HL-60/S4 treated with phorbol 12-myristate 13-acetate at 8.2 ng/mL for 4 days and 3 days (cell line): Measurements from ENCODE around the gene BCL2.

Experiments
- in situ Hi-C: fragments of 300-500 bp; cut with MboI; formaldehyde crosslinking; loops from 2 replicates; pipeline ENCODE4 v1.15.0; 2022; ENCODE audit warnings: low sequenced_read_pairs

Gene BCL2

DNA sequence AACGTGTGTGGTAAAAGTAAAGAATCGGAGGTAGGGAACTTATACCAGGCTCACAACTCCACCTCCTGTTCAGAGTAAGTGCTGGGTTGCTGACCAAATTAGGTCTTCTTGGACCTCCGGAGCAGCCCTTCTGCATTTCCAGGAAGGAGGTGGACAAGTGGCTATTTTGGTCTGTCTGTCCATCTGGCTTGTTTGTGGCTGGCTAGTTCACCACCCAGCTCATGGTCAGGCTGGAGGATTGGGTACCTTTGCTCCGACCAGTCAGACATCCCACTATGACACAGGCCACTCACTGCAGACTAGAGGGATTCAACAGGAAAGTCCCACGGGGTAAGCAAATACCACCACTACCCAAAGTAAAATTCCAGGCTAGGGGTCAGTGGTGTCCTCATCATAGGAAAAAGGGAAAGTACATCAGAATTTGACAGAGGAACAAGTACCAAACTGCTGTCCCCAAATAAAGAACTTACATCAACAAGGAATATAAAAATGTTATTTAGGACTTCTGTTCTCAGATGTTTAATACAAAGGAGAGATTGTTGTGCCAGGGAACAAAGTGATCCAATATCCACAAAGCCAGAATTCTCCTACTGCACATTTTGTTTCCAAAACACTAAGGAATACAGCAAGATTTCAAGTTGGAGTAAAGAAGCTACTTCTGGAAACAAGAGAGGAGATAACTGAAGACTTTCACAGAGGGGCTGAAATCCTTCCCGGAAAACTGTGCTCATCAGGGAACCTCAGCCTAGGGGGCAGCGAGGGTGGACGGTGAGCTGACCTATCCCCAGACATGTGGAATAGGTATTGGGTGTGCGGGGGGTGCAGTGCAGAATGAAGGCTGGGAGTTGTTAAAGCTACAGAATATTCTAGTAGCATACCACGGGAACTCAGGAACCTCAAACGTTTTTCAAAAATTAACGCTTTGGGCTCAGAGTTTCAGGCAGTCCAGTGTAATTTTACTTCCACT lies 56.9 kb downstream of the BCL2 start:
- in situ Hi-C loops = no loop called here

DNA sequence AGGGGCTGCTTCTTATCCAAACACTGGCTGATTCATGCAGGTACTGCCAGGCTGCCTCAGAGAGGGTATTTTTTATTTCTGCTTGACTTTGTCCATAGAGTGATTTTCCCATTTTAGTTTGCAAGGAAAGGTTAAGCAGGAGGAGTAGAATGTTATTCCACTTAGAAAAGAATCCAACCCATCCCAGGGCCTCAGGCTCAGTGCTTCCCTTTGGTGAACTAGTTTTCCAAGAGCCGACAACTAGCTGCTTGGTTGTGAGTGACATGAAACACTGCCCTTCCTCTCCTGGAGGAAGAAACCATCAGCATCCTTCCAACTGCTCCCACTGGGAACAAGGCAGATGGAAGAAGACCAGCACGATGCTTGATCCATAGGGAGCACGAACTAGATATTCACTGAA lies 58.5 kb downstream of the BCL2 start:
- in situ Hi-C loops = no loop called here

DNA sequence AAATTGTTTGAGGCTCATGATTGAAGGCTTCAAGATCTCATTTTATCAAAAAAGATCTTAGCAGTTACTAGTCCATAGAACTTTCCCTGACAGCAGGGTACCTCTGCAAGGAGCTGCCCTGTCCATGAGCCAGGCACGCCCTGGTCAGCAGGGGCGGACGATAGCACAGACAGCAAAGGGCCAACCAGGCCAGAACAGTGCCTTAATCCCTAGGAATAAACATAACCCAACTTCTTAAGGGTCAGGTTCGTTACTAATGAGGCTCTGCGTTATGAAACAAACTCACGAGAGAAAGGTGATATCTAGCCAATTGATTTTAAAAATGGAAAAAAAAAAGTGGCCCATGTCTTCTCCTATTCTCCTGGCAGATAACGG lies 59.2 kb downstream of the BCL2 start:
- in situ Hi-C loops = no loop called here

DNA sequence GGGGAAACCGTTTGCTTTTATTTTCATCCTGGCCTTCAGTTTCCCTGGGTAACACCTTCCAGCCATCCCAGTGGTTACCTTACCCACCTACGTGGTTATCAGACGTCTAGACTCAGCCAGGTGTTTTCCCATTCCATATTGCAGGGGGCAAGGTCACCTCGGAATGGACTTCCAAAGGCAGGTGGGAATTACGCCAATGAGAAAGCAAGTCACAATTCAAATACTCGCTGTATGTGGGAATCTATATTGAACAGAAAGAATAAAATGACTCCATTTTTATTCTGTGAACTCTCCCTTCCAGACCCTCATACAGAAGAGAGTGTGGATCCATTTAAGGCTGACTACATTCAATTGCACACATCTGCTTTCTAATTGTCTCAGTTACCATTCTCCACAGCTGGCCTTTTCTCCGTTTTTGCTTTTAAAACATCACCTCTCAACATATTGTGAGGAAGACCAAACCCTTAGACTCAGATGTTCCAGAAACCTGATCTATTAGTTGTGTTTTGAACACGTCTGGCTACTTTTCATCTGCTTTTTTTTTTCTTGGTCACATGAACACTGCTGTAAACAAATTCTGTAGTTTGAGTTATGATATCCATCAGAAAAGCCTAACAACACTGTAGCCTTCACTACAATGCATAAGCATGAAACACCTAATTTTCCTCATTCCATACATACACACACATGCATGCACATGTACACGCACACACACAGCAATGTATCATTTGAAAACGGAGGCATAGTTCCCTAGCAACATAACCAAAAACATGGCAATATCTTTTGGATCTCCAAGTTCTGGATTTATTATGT lies 59.8 kb downstream of the BCL2 start:
- in situ Hi-C loops = no loop called here

DNA sequence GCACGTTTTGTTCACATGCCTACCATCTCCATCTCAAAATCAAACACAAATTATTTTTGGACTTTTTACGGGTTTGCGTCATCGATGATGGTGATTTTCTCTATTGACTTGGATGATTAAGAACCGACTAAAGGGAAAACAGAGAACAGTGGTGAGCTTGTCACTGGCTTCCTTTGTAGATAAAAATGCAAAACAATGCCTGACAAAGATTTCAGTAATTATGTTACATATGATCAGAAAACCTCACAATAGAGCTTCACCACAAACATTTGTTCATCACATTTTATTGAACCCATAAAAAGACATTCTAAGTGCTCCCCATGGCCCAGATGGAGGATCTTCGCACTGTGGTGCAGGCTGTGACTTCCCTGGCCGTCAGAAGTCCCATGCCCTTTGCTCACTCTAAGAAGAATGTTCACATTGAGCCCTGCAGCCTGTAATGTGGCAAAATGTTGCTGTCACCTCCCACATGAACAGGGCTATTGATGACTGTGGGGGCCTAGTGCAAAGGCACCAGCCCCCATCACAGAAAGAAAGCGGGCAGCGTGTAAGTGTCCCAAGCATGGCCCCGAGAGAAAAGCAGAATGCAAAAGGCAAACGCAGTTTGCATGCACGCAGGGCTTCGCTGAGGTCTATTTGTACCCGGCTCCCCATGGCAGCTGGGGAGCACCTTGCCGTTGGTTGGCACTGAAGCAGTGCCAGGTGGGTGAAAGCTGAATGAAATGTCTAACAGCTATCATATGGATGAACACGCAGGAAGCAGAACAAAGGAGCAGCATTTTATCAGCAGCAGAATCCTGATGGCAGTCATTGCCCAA lies 60.6 kb downstream of the BCL2 start:
- in situ Hi-C loops = no loop called here

DNA sequence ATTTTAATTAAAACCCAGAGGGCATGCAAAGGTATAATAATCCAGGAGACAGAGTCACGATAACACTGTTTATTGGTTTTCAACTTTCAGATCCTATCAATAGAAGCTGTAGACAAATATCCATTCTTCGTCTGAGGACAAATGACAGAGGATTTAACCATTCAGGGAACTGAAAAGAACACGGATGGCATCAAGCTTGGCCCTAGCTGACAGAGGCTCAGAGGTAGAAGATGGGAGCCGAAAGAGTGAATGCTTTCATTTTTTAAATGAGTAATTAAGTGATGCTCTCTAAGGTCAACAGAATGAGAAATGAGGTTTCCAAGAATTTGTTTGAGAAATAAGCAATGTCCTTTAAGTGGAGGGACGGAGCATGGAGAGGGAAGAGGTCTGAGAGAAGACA lies 62.1 kb downstream of the BCL2 start:
- in situ Hi-C loops = no loop called here

DNA sequence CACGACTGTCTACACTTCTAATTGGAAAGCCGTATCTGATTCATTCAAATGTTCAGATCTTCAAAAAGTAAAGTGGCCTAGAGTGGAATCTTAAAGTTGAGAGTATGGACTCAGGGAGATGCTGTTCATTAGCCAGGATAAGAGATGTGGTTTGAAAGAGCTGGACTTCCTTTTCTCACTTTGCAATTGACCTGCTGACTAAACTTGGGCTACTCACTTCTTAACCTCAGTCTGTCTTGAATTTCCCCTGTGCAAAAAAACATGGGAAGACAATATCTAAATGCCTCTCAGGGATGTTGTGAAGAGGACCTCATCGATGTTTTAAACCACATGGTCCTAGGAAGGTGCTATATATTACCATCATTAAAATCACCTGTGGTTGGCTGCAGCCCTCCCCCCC lies 64.1 kb downstream of the BCL2 start:
- in situ Hi-C loops = no loop called here

DNA sequence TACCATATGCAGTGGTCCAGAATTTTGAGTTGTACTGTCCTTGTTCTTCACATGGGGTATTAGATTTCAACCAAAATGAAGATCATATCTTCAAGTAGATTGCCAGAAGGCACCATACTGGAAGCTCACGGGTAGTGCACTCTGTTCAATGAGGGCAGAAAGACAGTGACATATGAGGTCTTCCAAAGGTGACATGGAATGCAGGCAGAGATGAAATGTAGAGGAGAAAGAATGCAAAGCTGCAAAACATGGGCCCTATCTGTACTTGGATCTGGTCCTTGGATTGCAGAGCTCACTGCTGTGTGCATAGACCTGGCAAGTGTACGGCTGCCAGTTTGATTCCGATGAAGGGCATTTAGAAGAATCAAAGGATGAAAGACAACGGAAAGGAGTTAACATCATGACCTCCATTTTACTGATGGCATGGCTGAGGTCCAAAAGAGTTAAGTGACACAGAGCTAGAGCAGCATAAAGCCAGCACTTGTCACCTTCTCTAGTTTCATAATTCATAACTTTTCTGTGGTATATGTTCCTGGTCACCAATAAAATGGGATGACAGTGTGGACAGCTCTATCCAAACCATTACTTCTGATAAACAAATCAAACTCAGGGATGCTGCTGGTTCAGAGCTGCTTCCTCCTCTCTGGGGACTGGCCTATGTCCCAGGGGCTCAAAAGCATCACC lies 64.7 kb downstream of the BCL2 start:
- in situ Hi-C loops = no loop called here

DNA sequence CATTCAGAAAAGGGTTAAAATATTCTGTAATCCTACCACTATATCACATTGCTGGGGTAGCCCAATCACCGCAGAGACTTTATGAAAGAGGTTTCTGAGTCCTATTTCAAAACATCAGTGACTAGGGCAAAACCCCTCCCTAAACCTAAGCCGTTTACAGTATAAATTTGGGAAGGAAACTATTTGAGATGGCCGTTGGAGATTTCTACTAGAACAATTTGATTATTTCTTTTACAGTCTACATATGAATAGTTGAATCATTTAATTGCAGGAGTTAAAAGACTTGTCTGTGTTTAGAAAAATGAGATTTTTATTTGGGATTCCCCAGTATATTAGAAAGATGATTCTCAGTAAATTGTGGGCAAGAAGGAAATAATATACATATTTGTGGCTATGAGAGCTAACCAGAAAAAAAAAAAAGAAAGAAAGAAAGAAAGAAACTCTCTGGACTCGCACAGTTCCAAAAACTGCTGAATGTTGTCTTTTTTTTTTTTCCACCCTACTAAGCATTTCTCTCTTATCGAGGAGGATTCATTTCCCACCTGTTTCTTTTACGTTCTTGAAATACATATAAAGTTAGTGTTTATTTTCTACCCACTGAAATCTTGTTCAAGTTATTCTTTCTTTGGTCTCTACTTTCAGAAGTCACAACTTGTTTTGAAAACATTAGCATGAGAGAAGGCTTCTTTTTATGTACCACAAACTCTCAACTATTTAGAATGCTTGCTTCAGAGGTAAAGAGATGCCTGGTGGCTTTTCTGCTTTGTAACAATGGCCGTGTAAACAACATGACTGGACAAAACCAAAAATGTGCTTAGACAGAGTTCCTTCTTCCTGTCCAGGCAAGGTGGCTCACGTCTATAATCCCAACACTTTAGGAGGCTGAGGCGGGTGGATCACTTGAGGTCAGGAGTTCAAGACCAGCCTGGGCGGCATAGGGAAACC lies 65.9 kb downstream of the BCL2 start:
- in situ Hi-C loops = no loop called here

DNA sequence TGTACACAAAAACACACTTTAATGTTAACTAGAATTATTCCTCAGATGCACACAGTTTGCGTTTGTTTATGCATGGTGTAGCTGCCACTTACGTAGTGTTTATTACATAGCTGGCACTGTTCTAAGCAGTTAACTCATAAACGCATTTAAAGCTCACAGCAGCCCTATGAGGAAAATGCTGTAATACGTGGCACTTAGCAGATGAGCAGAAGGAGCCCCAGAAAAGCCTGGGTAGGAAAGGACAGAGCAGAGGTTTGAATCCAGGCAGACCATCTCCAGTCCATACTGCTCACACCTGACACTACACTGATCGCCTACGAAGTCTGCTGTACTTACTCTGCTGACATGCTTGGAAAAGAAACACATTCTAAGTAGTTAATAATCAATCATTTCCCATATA lies 66.6 kb downstream of the BCL2 start:
- in situ Hi-C loops = no loop called here

DNA sequence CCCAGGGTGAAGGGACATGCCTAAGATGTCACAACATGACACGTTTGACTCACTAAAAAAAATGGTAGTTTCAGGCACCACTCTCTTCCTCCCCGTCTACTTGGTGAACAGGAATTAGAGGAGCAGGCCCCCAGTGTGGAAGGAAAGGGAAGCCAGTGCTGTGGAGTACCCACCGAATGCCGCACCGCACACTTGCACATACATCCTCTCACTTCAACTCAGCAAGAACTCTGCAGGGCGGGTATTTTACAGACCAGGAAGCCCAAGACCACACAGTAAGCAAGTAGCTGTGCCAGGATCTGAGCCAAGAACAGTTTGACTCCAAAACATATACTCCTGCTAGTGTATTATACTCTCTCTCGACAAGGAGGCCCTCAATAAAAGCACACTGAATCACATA lies 69.8 kb downstream of the BCL2 start:
- in situ Hi-C loops = no loop called here

DNA sequence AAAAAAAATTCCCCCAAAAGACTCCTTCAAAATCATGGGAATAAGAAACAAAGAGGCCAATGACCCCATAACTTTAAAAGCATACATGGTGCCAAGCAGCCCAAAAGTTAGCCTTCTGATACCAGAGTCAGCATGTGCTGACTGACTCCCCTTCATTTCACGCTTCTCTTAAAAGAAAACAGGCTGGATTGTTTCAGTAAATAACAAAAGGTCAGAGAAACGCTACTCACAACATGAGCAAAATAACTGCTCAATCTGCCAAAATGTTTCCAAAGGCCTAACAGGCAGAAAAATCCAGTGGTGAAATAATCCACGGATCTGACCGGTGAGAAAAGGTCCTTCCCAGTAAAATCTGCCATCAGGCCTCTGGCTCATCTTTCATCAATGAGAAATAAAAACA lies 71.6 kb downstream of the BCL2 start:
- in situ Hi-C loops = no loop called here

DNA sequence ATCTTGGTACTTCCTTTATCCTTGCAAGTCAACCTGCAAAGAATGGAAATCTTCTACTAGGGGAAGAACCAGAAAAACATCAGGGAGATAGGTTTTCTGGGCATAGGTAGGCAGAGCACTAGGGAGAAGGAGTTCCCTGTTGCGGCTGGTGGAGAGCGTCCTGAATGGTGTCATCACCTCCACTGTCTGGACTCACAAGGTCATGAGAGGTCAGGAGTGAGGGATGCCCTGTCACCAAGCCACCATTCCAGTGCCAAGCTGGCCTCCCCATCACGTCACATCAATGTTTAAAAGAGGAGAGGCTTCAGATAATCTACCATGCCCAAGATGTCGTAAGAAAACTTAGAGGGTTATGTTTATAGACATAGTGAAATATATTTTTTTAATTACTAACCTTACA lies 72.1 kb downstream of the BCL2 start:
- in situ Hi-C loops = no loop called here

DNA sequence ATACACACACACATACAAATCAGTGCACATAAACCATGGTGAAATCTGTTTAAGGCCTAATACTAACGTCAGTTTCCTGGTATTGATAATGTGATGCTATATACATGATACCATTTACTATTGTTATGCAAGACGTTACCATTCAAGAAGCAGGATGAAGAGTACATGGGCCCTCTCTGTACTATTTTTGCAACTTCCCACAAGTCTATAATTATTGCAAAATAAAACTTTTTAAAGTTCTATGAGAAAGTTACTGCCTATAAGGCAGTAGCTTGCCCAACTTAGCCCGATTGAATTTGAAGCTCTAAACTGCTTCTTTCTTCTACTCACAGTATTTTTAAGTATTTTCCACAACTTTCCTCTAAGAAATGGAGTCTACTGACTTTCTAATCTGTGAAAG lies 74.0 kb downstream of the BCL2 start:
- in situ Hi-C loops = no loop called here

DNA sequence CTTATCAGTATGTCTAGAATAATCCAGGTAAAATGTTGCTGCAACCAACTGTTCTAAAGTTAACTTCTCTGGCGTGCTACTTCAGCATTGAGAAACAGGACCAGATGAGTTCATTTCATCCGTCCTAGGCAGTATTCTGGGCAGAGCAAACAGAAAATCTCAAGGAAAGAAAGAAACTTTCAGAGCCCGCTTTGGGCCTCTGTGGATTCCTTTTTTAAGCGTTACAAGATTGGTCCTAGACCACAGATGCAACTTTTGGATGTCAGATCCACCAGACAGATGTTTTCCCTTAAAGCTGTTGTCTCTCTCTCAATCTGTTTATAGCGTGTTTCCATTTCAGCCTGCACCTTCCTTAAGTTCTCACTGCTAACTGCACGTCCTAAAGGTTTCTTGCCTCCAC lies 75.0 kb downstream of the BCL2 start:
- in situ Hi-C loops = no loop called here

DNA sequence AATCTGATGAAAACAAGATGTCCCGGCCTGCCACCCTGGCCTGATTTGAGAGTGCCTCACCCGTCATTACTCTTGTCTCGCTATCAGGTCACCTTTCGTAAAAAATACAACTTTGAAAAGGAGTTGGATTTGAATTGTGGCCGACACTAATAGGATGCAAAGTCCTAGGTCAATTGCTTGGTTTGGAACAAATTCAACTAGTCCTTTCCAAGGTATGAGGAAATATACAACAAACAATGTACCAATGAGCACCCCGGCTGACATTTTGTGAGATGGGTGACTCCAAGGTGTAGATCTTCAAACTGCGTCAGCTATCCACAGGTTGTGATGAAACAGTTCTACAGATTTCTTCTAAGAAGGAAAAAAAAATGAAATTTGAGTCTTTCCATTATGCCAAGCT lies 77.8 kb downstream of the BCL2 start:
- in situ Hi-C loops = no loop called here

DNA sequence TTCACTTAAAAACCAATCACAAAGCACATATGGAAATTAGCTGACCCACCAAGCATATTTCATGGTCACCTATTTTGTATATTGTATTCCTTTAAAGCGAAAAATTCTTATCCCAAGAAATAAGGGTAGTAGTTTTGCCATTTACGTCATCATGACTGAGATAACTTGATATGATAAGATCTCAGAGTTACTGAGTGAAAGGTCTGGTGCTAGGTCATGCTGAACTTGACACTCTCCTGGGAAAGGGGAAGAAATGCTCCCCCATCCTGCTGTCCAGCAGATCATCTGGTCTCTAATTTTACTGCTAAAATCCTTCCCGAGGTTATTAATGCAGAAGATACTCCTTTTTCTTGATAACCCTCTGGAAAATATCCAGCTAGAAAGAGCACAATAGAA lies 78.3 kb downstream of the BCL2 start:
- in situ Hi-C loops = no loop called here

DNA sequence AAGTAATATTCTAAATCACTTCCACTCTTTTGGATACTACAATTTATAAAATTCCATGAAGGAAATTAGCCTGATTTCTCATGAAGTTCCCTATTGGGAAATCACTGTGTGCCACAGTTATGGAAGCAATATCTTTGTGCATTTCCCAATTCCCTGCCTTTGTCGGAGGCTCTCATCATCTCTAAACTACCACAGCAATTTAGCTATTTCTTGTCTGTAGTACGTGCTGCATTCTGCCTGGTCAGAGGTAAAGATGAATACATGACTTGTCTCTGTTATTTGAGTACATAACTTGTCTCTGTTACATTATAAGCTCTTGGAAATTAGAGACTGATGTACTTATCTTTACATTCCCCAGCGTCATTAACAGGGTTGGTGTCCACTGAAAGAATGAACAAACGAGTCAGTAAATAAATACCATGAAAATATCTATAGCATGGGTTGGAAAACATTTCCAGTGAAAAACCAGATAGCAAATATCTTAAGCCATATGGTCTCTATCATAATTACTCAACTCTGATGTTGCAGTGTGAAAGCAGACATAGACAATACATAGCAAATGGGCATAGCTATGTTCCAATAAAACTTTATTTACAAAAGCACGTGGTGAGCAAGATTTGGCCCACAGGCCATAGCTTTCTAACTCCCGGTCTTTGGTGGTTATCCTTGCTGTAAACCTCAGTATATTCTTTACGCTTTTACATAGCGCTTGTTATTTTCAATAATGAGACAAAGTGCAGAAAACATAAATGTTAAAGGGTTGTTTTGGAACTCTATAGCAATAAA lies 78.8 kb downstream of the BCL2 start:
- in situ Hi-C loops = no loop called here

DNA sequence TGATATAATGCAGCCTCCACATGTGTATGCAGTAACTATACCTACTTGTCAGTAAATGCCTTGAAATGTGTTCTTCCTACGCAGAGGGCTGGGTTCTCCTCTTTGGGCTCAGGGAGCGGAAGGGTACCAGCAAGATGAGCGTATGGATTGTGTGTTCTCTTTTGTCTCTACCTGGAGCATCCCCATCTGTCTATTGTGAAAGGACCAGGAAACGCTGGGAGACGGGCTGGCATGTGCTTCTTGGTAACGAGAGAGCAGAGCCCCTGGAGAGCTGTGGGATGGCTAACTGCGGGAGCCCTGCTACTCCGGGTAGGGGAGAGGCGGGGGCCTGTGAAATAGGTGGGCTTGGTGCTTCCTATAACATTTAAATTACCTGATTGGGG lies 80.9 kb downstream of the BCL2 start:
- in situ Hi-C loops = no loop called here
